ENCODE results near the gene KLHL12. TPM values are rescaled to one million over a fixed set of nuclear protein-coding genes. Genes with fewer than 3 reads are reported as not detected.

KLHL12 gene
- polyA plus RNA-seq, 1 donor from 2014 or later: 62.8 TPM

DNA sequence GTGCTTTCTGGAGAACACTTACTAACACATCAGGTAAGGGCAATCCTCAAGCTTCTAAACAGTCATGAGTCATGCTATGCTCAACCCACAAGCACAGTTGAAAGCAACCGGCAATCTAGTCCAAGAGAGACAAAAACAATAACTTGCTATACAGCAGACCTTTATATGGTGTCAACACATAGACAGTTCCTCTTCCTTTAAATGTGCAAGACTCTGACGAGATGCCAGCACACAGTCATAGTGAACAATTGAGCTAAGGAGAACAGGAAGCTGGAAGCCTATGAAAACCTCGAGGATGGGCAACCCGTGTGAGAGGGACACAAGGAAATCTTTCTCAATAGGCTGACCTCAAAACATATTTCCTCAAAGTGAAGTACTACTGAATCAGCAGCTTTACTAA lies 25.8 kb upstream of the KLHL12 start:
- H3K79me2 ChIP-seq (replicated peaks; ENCODE audit: insufficient read depth, low read length): peaks cover 47% of the 10 kb centered on the region
- no peak overlapping the region for H3K27ac ChIP-seq (ENCODE audit: low read length)
- H3K27me3 ChIP-seq (ENCODE audit: insufficient read depth, low read depth, low read length): no peaks in the 10 kb centered on the region
- TF ChIP-seq SMC3 (conservative IDR thresholded peaks at IDR 0.05; ENCODE audit: poor library complexity) (no peak), RAD21 (conservative IDR thresholded peaks at IDR 0.05) (no peak), POLR2AphosphoS5 (IDR thresholded peaks at IDR 0.05) (no peak), MXI1 (conservative IDR thresholded peaks at IDR 0.05; ENCODE audit: poor library complexity, severe bottlenecking) (no peak), TAF1 (IDR thresholded peaks at IDR 0.05; ENCODE audit: low read depth) (no peak), EP300 (conservative IDR thresholded peaks at IDR 0.05; ENCODE audit: poor library complexity, severe bottlenecking) (no peak), EZH2 (IDR thresholded peaks at IDR 0.05; ENCODE audit: borderline replicate concordance, insufficient read depth, low read length, poor library complexity, severe bottlenecking) (no peak)
- TF ChIP-seq, protein P1, sequence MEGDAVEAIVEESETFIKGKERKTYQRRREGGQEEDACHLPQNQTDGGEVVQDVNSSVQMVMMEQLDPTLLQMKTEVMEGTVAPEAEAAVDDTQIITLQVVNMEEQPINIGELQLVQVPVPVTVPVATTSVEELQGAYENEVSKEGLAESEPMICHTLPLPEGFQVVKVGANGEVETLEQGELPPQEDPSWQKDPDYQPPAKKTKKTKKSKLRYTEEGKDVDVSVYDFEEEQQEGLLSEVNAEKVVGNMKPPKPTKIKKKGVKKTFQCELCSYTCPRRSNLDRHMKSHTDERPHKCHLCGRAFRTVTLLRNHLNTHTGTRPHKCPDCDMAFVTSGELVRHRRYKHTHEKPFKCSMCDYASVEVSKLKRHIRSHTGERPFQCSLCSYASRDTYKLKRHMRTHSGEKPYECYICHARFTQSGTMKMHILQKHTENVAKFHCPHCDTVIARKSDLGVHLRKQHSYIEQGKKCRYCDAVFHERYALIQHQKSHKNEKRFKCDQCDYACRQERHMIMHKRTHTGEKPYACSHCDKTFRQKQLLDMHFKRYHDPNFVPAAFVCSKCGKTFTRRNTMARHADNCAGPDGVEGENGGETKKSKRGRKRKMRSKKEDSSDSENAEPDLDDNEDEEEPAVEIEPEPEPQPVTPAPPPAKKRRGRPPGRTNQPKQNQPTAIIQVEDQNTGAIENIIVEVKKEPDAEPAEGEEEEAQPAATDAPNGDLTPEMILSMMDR (IDR thresholded peaks at IDR 0.05; ENCODE audit: poor library complexity, severe bottlenecking): no peak
- TF ChIP-seq, protein P2, sequence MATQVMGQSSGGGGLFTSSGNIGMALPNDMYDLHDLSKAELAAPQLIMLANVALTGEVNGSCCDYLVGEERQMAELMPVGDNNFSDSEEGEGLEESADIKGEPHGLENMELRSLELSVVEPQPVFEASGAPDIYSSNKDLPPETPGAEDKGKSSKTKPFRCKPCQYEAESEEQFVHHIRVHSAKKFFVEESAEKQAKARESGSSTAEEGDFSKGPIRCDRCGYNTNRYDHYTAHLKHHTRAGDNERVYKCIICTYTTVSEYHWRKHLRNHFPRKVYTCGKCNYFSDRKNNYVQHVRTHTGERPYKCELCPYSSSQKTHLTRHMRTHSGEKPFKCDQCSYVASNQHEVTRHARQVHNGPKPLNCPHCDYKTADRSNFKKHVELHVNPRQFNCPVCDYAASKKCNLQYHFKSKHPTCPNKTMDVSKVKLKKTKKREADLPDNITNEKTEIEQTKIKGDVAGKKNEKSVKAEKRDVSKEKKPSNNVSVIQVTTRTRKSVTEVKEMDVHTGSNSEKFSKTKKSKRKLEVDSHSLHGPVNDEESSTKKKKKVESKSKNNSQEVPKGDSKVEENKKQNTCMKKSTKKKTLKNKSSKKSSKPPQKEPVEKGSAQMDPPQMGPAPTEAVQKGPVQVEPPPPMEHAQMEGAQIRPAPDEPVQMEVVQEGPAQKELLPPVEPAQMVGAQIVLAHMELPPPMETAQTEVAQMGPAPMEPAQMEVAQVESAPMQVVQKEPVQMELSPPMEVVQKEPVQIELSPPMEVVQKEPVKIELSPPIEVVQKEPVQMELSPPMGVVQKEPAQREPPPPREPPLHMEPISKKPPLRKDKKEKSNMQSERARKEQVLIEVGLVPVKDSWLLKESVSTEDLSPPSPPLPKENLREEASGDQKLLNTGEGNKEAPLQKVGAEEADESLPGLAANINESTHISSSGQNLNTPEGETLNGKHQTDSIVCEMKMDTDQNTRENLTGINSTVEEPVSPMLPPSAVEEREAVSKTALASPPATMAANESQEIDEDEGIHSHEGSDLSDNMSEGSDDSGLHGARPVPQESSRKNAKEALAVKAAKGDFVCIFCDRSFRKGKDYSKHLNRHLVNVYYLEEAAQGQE (IDR thresholded peaks at IDR 0.05; ENCODE audit: borderline replicate concordance): no peak
- no peaks in the 10 kb centered on the region for H3K36me3 ChIP-seq (ENCODE audit: insufficient read depth, low read length)
- no peaks in the 10 kb centered on the region for H3K9me3 ChIP-seq (ENCODE audit: low read length)
- H3K4me3 ChIP-seq (ENCODE audit: low read length): no peak overlapping the region
- no peak overlapping the region for H3K4me2 ChIP-seq (ENCODE audit: low read length)
- no peaks in the 10 kb centered on the region for H4K20me1 ChIP-seq (ENCODE audit: insufficient read depth)
- H3K9me2 ChIP-seq (ENCODE audit: insufficient read depth, low read length): no peaks in the 10 kb centered on the region
- H3K9ac ChIP-seq (ENCODE audit: low read length): no peak overlapping the region
- no peak overlapping the region for H2AFZ ChIP-seq (ENCODE audit: low read depth, low read length)
- no peaks in the 10 kb centered on the region for H3F3A ChIP-seq (ENCODE audit: insufficient read depth, low read length, poor library complexity, severe bottlenecking)

DNA sequence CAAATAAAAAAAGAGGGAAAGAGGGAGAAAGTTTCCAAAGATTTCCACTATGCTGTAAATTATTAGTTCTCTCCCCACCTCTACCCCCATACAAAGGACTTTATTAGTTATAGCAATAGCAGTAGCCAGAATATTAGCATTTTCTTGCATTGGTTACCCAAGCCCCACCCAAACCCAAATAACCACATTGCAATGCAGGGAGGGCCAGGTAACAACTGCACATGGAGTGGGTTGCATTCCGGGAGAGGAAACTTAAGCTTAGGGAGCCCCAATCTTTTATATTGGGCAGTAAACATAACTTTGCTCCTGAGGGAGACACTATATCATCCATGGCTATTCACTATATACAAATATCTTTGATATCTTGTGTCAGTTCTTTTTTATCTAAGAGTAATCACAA lies 25.1 kb upstream of the KLHL12 start:
- H3K9ac ChIP-seq (ENCODE audit: low read length): no peak overlapping the region
- H3K9me3 ChIP-seq (ENCODE audit: low read length): no peaks in the 10 kb centered on the region
- no peaks in the 10 kb centered on the region for H4K20me1 ChIP-seq (ENCODE audit: insufficient read depth)
- TF ChIP-seq EP300 (conservative IDR thresholded peaks at IDR 0.05; ENCODE audit: poor library complexity, severe bottlenecking) (no peak), SMC3 (conservative IDR thresholded peaks at IDR 0.05; ENCODE audit: poor library complexity) (no peak), TAF1 (IDR thresholded peaks at IDR 0.05; ENCODE audit: low read depth) (no peak), POLR2AphosphoS5 (IDR thresholded peaks at IDR 0.05) (no peak), EZH2 (IDR thresholded peaks at IDR 0.05; ENCODE audit: borderline replicate concordance, insufficient read depth, low read length, poor library complexity, severe bottlenecking) (no peak), MXI1 (conservative IDR thresholded peaks at IDR 0.05; ENCODE audit: poor library complexity, severe bottlenecking) (no peak)
- TF ChIP-seq, protein P1 (IDR thresholded peaks at IDR 0.05; ENCODE audit: poor library complexity, severe bottlenecking): no peak
- TF ChIP-seq, protein P2 (IDR thresholded peaks at IDR 0.05; ENCODE audit: borderline replicate concordance): no peak
- H3K9me2 ChIP-seq (ENCODE audit: insufficient read depth, low read length): no peaks in the 10 kb centered on the region
- H3K36me3 ChIP-seq (ENCODE audit: insufficient read depth, low read length): no peaks in the 10 kb centered on the region
- H3K79me2 ChIP-seq (replicated peaks; ENCODE audit: insufficient read depth, low read length): peaks cover 40% of the 10 kb centered on the region
- no peaks in the 10 kb centered on the region for H3F3A ChIP-seq (ENCODE audit: insufficient read depth, low read length, poor library complexity, severe bottlenecking)
- H3K27me3 ChIP-seq (ENCODE audit: insufficient read depth, low read depth, low read length): no peaks in the 10 kb centered on the region
- no peak overlapping the region for H3K4me2 ChIP-seq (ENCODE audit: low read length)
- no peak overlapping the region for H3K4me3 ChIP-seq (ENCODE audit: low read length)
- H3K27ac ChIP-seq (ENCODE audit: low read length): no peak overlapping the region
- H2AFZ ChIP-seq (ENCODE audit: low read depth, low read length): no peak overlapping the region
